ENCODE results near the gene FMNL2. TPM values are rescaled to one million over a fixed set of nuclear protein-coding genes. Genes with fewer than 3 reads are reported as not detected.

FMNL2 gene
- total RNA-seq, 1 experiment from 2014 or later = 33.6 TPM

- Histone ChIP-seq H3K27ac (ENCODE audit: low read length) (no peak overlapping the region), H3K4me3 (ENCODE audit: low read depth in 2 of 2, low read length in 2 of 2) (no peak overlapping the region), H3K27me3 (ENCODE audit: control insufficient read depth, insufficient read depth, low read length) (no peaks in the 10 kb centered on the region), H3K4me1 (ENCODE audit: control insufficient read depth, insufficient read depth, low read length) (peaks cover 7% of the 10 kb centered on the region; the same call in 1 of the 2 replicates), H3K9me3 (ENCODE audit: control insufficient read depth, insufficient read depth, low read depth, low read length) (no peaks in the 10 kb centered on the region), H3K36me3 (ENCODE audit: control insufficient read depth, insufficient read depth, low read length) (no peaks in the 10 kb centered on the region)
- TF ChIP-seq SIN3A (IDR thresholded peaks at IDR 0.05; ENCODE audit: borderline replicate concordance, insufficient read depth, low read depth, low read length) (no peak), TCF7L2 (IDR thresholded peaks at IDR 0.05; ENCODE audit: low read depth, low read length) (no peak), CTCF (IDR thresholded peaks at IDR 0.05) (no peak), REST (IDR thresholded peaks at IDR 0.05; ENCODE audit: insufficient read depth in 1 of 2, low read depth in 2 of 2, low read length in 1 of 2) (no peak), POLR2AphosphoS5 (IDR thresholded peaks at IDR 0.05; ENCODE audit: low read depth, low read length) (no peak)
- ChIA-PET CTCF (no interaction called here), POLR2A (interaction anchor here (0.5 to 0.6 kb wide), 2 partner anchors 148 to 189 kb away, joined by 3 to 4 read pairs; no protein-coding TSS in a partner anchor)
- in situ Hi-C loops (cut with HindIII; ENCODE audit: low pct_unique_long_range_greater_than_20kb, low sequenced_read_pairs) = no loop called here
- intact Hi-C loops (cut with micrococcal nuclease; ENCODE audit: unreplicated experiment) = loop anchor here (10.0 kb wide), 1 partner anchor 304 kb away; no protein-coding TSS in a partner anchor
- no peak for DNase-seq (ENCODE audit: low read depth, low spot score)
- ATAC-seq = no peak
- no TSS peak for BruUV-seq (replicated peaks)
These were observed 4.6 kb upstream of the FMNL2 start for GRCh38 chr2:152330235-152330866.

GRCh38 chr2:152334701-152335015, 316 bp upstream of the FMNL2 start:
- Histone ChIP-seq H3K4me1 (ENCODE audit: control insufficient read depth, insufficient read depth, low read length) (peaks cover 13% of the 10 kb centered on the region), H3K9me3 (ENCODE audit: control insufficient read depth, insufficient read depth, low read depth, low read length) (no peaks in the 10 kb centered on the region), H3K27me3 (ENCODE audit: control insufficient read depth, insufficient read depth, low read length) (no peaks in the 10 kb centered on the region), H3K27ac (ENCODE audit: low read length) (peak overlapping the region; percentile 82), H3K4me3 (ENCODE audit: low read depth in 2 of 2, low read length in 2 of 2) (peak overlapping the region; percentile 75 to 88), H3K36me3 (ENCODE audit: control insufficient read depth, insufficient read depth, low read length) (no peaks in the 10 kb centered on the region)
- DNase-seq (ENCODE audit: low read depth, low spot score) (no peak), ATAC-seq (no peak)
- BruUV-seq (replicated peaks) = no TSS peak
- no peak for TF ChIP-seq CTCF (IDR thresholded peaks at IDR 0.05)
- no peak for TF ChIP-seq POLR2AphosphoS5 (IDR thresholded peaks at IDR 0.05; ENCODE audit: low read depth, low read length)
- TF ChIP-seq REST (IDR thresholded peaks at IDR 0.05; ENCODE audit: insufficient read depth in 1 of 2, low read depth in 2 of 2, low read length in 1 of 2) = no peak
- TF ChIP-seq TCF7L2 (IDR thresholded peaks at IDR 0.05; ENCODE audit: low read depth, low read length) = no peak
- no peak for TF ChIP-seq SIN3A (IDR thresholded peaks at IDR 0.05; ENCODE audit: borderline replicate concordance, insufficient read depth, low read depth, low read length)
- ChIA-PET POLR2A (no interaction called here), CTCF (no interaction called here)
- in situ Hi-C loops (cut with HindIII; ENCODE audit: low pct_unique_long_range_greater_than_20kb, low sequenced_read_pairs) = no loop called here
- intact Hi-C loops (cut with micrococcal nuclease; ENCODE audit: unreplicated experiment) = loop anchor here (5.0 to 10.0 kb wide), 3 partner anchors 133 to 300 kb away; no protein-coding TSS in a partner anchor

All from Panc1 (cell line).